PC-9 (cell line): Measurements from ENCODE around the gene RELCH.

Experiments used
- CTCF ChIP-seq: fragments of 200-600 bp; sonication (generic); conservative IDR thresholded peaks from 2 replicates; pipeline ENCODE4 v1.6.1; 2017; ENCODE audit warnings: mixed run types, antibody characterized with exemption, mild to moderate bottlenecking, moderate library complexity
- EZH2 ChIP-seq: fragments of 200-600 bp; sonication (generic); IDR thresholded peaks from 2 replicates; pipeline ENCODE4 v1.8.0; 2017; ENCODE audit warnings: antibody characterized with exemption, low read depth

- TF ChIP-seq CTCF (no peak), EZH2 (no peak)
These were observed 145.4 kb downstream of the RELCH start for GRCh38 chr18:62332431-62332830.
